ENCODE data around the gene NCOR2. TPM values are rescaled to one million over a fixed set of nuclear protein-coding genes. Genes with fewer than 3 reads are reported as not detected.

The NCOR2 gene
- total and polyA plus RNA-seq, 10 of the 15 experiments (the other 5 are each of a cell fraction or from before 2014, with no cell fraction given): 0.43 to 179 (median 14.9) TPM

DNA sequence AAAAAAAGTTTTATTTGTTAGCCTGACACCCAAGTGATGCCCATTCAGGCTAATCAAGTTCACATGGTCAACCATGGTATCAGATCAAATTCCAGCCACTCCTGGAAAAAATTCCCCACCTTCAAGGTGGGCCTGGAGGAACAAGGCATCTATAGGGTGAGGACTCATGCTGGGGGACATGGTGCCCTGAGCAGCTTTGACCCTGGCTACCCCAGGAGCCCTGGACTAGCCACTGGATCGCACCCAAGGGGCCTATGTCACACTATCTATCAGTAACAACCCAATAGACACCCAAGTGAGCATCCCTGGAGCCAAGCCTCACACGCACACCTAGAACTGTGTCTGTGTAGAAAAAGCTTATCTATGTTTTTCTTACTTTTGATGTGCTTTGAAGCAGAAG, 4.1 kb upstream of the NCOR2 start:
- no TSS peak for BruUV-seq (replicated peaks)
- FAIRE-seq (no peak), ATAC-seq (no peak), DNase-seq (ENCODE audit: low read depth, low spot score) (no peak)
- Histone ChIP-seq H3K27me3 (replicated peaks in 1 of 2; ENCODE audit: control insufficient read depth in 2 of 2, insufficient read depth in 2 of 2, low read length in 1 of 2) (no peaks in the 10 kb centered on the region), H4K20me1 (ENCODE audit: control insufficient read depth, insufficient read depth) (no peaks in the 10 kb centered on the region), H3K9ac (ENCODE audit: control insufficient read depth, insufficient read depth, low read length) (no peak overlapping the region), H3K36me3 (ENCODE audit: control insufficient read depth in 2 of 2, insufficient read depth in 2 of 2, low read length in 1 of 2) (no peaks in the 10 kb centered on the region), H3K4me3 (no peak overlapping the region), H3K9me3 (replicated peaks; ENCODE audit: control insufficient read depth, insufficient read depth, low read length) (no peaks in the 10 kb centered on the region; the same call in 2 of the 3 replicates), H3K79me2 (ENCODE audit: control insufficient read depth, insufficient read depth, low read length) (peaks cover 7% of the 10 kb centered on the region), H3K27ac (ENCODE audit: control insufficient read depth, insufficient read depth) (no peak overlapping the region), H2AFZ (ENCODE audit: control insufficient read depth, low read depth, low read length) (no peak overlapping the region), H3K4me1 (ENCODE audit: control insufficient read depth, insufficient read depth, low read length) (peaks cover 12% of the 10 kb centered on the region), H3K4me2 (ENCODE audit: control insufficient read depth, insufficient read depth) (no peak overlapping the region)
- ChIA-PET RAD21 (ENCODE audit: unreplicated experiment) (no interaction called here), POLR2A (no interaction called here), SMC1A (ENCODE audit: uncharacterized antibody, unreplicated experiment) (no interaction called here), CTCF (interaction anchor here (0.7 kb wide), 1 partner anchor 105 kb away, joined by 3 read pairs; no protein-coding TSS in a partner anchor)
- WGBS (ENCODE audit: insufficient coverage, insufficient replicate concordance, low lambda C conversion rate, missing lambda C conversion rate): 96% methylated on average over 2 of the region's 2 CpGs
- intact Hi-C loops (cut with micrococcal nuclease; ENCODE audit: unreplicated experiment) (no loop called here), in situ Hi-C loops (cut with MboI) (no loop called here)
- no peak for TF ChIP-seq CTCF (IDR thresholded peaks at IDR 0.05 in 2 of 3, conservative IDR thresholded peaks at IDR 0.05 in 1 of 3; ENCODE audit: control insufficient read depth in 2 of 3, extremely low read depth in 1 of 3, insufficient read depth in 1 of 3, low read depth in 3 of 3, low read length in 3 of 3)
- no peak for TF ChIP-seq NFYB (IDR thresholded peaks at IDR 0.05; ENCODE audit: insufficient read depth, low read depth, low read length)
- no peak for TF ChIP-seq EGR1 (IDR thresholded peaks at IDR 0.05; ENCODE audit: borderline replicate concordance in 1 of 2, low read depth in 2 of 2, low read length in 2 of 2)

GRCh38 chr12:124570810-124571209, 3.4 kb upstream of the NCOR2 start:
- H3K27ac ChIP-seq (ENCODE audit: control insufficient read depth, insufficient read depth): no peak overlapping the region
- SMC1A ChIA-PET (ENCODE audit: uncharacterized antibody, unreplicated experiment): interaction anchor here (1.4 kb wide), 1 partner anchor 10 kb away, joined by 3 read pairs; no protein-coding TSS in a partner anchor
- H3K4me1 ChIP-seq (ENCODE audit: control insufficient read depth, insufficient read depth, low read length): peaks cover 12% of the 10 kb centered on the region
- H3K4me3 ChIP-seq: no peak overlapping the region
- peaks cover 15% of the 10 kb centered on the region for H3K79me2 ChIP-seq (ENCODE audit: control insufficient read depth, insufficient read depth, low read length)
- BruUV-seq (replicated peaks): no TSS peak
- no peaks in the 10 kb centered on the region for H3K27me3 ChIP-seq (replicated peaks in 1 of 2; ENCODE audit: control insufficient read depth in 2 of 2, insufficient read depth in 2 of 2, low read length in 1 of 2)
- TF ChIP-seq NFIC (IDR thresholded peaks at IDR 0.05; ENCODE audit: low read depth, low read length): no peak
- CTCF ChIA-PET: no interaction called here
- no peak overlapping the region for H3K4me2 ChIP-seq (ENCODE audit: control insufficient read depth, insufficient read depth)
- 100% methylated on average over 1 of the region's 1 CpG for WGBS (ENCODE audit: insufficient coverage, insufficient replicate concordance, low lambda C conversion rate, missing lambda C conversion rate)
- no peak for DNase-seq (ENCODE audit: low read depth, low spot score)
- in situ Hi-C loops (cut with MboI) (no loop called here), intact Hi-C loops (cut with micrococcal nuclease; ENCODE audit: unreplicated experiment) (no loop called here)
- no peak overlapping the region for H2AFZ ChIP-seq (ENCODE audit: control insufficient read depth, low read depth, low read length)
- H4K20me1 ChIP-seq (ENCODE audit: control insufficient read depth, insufficient read depth): no peaks in the 10 kb centered on the region
- no peak overlapping the region for H3K9ac ChIP-seq (ENCODE audit: control insufficient read depth, insufficient read depth, low read length)
- ATAC-seq: no peak
- no peaks in the 10 kb centered on the region for H3K9me3 ChIP-seq (replicated peaks; ENCODE audit: control insufficient read depth, insufficient read depth, low read length)
- RAD21 ChIA-PET (ENCODE audit: unreplicated experiment): no interaction called here
- no peak for FAIRE-seq
- H3K36me3 ChIP-seq (ENCODE audit: control insufficient read depth in 2 of 2, insufficient read depth in 2 of 2, low read length in 1 of 2): no peaks in the 10 kb centered on the region
- POLR2A ChIA-PET: no interaction called here
